SK-N-SH treated with all-trans-retinoic acid at 6 μM for 48 hours (cell line): Measurements from ENCODE around the gene STXBP3.

Experiments
- ARNTL ChIP-seq: fragments of 450-650 bp; formaldehyde crosslinking; IDR thresholded peaks from 2 replicates; pipeline ENCODE4 v1.5.0; 2020; ENCODE audit warnings: low read depth, mild to moderate bottlenecking, moderate library complexity, borderline replicate concordance
- CSRNP3 ChIP-seq: fragments of 250-450 bp; sonication (Bioruptor Pico); IDR thresholded peaks from 2 replicates; pipeline ENCODE4 v1.5.1; 2021; ENCODE audit warnings: mild to moderate bottlenecking, moderate library complexity
- ESRRG ChIP-seq: fragments of 250-450 bp; sonication (Bioruptor Pico); IDR thresholded peaks from 2 replicates; pipeline ENCODE4 v1.6.1; 2021; ENCODE audit warnings: mild to moderate bottlenecking
- ISL1 ChIP-seq: fragments of 250-450 bp; sonication (Bioruptor Pico); IDR thresholded peaks from 2 replicates; pipeline ENCODE4 v2.1.2; 2022; ENCODE audit warnings: mild to moderate bottlenecking, moderate library complexity
- OSR1 ChIP-seq: fragments of 250-450 bp; sonication (Bioruptor Pico); IDR thresholded peaks from 2 replicates; pipeline ENCODE4 v1.8.0; 2022; ENCODE audit warnings: moderate library complexity, mild to moderate bottlenecking, inconsistent platforms
- RARB ChIP-seq: fragments of 250-450 bp; sonication (Bioruptor Pico); IDR thresholded peaks from 2 replicates; pipeline ENCODE4 v1.8.0; 2021; ENCODE audit warnings: mild to moderate bottlenecking, moderate library complexity
- TCF4 ChIP-seq: fragments of 250-450 bp; sonication (Bioruptor Pico); IDR thresholded peaks from 2 replicates; pipeline ENCODE4 v1.8.0; 2021; ENCODE audit warnings: mild to moderate bottlenecking, moderate library complexity, borderline replicate concordance
- ZNF70 ChIP-seq: fragments of 450-650 bp; formaldehyde crosslinking; IDR thresholded peaks from 2 replicates; pipeline ENCODE4 v1.5.0; 2020; ENCODE audit warnings: mild to moderate bottlenecking, moderate library complexity
- TF ChIP-seq, protein P1 (sequence below): fragments of 250-450 bp; sonication (Bioruptor Pico); IDR thresholded peaks from 2 replicates; pipeline ENCODE4 v1.5.0; 2020; ENCODE audit warnings: mild to moderate bottlenecking, moderate library complexity
- TF ChIP-seq, protein P2 (sequence below): fragments of 250-450 bp; sonication (Bioruptor Pico); IDR thresholded peaks from 2 replicates; pipeline ENCODE4 v1.5.1; 2020; ENCODE audit warnings: low read depth, mild to moderate bottlenecking, moderate library complexity
- TF ChIP-seq, protein P3 (sequence below): fragments of 250-450 bp; sonication (Bioruptor Pico); IDR thresholded peaks from 2 replicates; pipeline ENCODE4 v1.8.0; 2020; ENCODE audit warnings: mild to moderate bottlenecking, moderate library complexity, borderline replicate concordance

DNA sequence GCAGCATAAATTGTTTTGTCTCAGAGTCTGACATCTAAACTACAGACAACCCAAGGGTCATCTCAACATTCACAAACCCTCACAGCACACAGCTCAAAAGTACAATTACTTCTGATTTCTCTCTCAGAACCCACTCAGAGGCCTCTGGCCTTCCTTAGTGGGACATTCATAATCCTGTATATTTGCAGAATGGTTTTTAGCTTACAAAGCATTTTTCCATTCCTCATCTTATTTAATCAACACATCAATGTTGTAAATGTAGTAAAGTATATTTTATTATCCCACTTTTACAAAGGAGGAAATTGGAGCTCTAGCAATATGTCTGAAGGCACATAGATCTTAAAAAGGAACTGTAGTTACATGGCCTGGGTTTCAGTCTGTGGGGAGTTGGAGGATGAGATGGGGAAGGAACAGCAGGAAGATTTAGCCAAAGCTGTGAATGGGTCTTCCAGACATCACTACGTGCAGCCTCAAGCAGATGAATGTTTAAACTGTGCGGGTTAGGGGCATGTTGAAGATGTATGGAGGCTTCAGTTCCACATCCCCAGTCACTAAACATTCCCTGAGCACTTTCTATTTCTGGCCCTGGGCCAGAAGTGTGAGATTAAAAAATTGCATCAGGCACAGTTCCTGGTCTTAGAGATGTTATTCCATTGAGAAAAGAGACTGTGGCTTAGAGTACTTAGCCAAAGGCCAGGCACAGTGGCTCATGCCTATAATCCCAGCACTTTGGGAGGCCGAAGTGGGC lies 97.1 kb downstream of the STXBP3 start:
- TF ChIP-seq, protein P1, sequence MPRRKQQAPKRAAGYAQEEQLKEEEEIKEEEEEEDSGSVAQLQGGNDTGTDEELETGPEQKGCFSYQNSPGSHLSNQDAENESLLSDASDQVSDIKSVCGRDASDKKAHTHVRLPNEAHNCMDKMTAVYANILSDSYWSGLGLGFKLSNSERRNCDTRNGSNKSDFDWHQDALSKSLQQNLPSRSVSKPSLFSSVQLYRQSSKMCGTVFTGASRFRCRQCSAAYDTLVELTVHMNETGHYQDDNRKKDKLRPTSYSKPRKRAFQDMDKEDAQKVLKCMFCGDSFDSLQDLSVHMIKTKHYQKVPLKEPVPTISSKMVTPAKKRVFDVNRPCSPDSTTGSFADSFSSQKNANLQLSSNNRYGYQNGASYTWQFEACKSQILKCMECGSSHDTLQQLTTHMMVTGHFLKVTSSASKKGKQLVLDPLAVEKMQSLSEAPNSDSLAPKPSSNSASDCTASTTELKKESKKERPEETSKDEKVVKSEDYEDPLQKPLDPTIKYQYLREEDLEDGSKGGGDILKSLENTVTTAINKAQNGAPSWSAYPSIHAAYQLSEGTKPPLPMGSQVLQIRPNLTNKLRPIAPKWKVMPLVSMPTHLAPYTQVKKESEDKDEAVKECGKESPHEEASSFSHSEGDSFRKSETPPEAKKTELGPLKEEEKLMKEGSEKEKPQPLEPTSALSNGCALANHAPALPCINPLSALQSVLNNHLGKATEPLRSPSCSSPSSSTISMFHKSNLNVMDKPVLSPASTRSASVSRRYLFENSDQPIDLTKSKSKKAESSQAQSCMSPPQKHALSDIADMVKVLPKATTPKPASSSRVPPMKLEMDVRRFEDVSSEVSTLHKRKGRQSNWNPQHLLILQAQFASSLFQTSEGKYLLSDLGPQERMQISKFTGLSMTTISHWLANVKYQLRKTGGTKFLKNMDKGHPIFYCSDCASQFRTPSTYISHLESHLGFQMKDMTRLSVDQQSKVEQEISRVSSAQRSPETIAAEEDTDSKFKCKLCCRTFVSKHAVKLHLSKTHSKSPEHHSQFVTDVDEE (CRISPR knock-in tag): no peak
- TF ChIP-seq CSRNP3 (CRISPR knock-in tag) (no peak), TCF4 (CRISPR knock-in tag) (no peak), OSR1 (no peak), ESRRG (CRISPR knock-in tag) (no peak), RARB (CRISPR knock-in tag) (no peak), ARNTL (no peak), ZNF70 (CRISPR knock-in tag) (no peak), ISL1 (CRISPR knock-in tag) (no peak)
- TF ChIP-seq, protein P2, sequence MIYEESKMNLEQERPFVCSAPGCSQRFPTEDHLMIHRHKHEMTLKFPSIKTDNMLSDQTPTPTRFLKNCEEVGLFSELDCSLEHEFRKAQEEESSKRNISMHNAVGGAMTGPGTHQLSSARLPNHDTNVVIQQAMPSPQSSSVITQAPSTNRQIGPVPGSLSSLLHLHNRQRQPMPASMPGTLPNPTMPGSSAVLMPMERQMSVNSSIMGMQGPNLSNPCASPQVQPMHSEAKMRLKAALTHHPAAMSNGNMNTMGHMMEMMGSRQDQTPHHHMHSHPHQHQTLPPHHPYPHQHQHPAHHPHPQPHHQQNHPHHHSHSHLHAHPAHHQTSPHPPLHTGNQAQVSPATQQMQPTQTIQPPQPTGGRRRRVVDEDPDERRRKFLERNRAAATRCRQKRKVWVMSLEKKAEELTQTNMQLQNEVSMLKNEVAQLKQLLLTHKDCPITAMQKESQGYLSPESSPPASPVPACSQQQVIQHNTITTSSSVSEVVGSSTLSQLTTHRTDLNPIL (CRISPR knock-in tag): no peak
- TF ChIP-seq, protein P3, sequence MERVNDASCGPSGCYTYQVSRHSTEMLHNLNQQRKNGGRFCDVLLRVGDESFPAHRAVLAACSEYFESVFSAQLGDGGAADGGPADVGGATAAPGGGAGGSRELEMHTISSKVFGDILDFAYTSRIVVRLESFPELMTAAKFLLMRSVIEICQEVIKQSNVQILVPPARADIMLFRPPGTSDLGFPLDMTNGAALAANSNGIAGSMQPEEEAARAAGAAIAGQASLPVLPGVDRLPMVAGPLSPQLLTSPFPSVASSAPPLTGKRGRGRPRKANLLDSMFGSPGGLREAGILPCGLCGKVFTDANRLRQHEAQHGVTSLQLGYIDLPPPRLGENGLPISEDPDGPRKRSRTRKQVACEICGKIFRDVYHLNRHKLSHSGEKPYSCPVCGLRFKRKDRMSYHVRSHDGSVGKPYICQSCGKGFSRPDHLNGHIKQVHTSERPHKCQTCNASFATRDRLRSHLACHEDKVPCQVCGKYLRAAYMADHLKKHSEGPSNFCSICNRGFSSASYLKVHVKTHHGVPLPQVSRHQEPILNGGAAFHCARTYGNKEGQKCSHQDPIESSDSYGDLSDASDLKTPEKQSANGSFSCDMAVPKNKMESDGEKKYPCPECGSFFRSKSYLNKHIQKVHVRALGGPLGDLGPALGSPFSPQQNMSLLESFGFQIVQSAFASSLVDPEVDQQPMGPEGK (CRISPR knock-in tag): no peak
